GM15510 (cell line): ENCODE results near the gene CCNB2.

Source experiments
- POLR2A ChIP-seq: IDR thresholded peaks from 3 replicates; pipeline ENCODE4 v1.6.1; 2011; ENCODE audit warnings: borderline replicate concordance; ENCODE audit not compliant: insufficient read length; ENCODE audit errors: extremely low read depth

The CCNB2 gene

DNA sequence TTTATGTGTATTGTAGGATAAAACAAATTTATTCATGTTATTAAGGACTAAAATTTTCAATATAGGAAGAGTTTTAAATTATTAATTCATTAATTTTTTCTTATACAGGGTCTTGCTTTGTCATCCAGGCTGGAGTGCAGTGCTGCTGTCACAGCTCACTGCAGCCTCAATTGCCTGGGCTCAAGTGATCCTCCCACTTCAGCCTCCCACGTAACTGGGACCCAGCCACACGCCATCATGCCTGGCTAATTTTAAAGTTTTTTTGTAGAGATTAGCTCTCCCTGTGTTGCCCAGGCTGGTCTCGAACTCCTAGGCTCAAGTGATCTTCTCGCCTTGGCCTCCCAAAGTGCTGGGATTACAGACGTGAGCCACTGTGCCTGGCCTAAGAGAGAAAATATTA lies 14.7 kb downstream of the CCNB2 start:
- no peak for TF ChIP-seq POLR2A

DNA sequence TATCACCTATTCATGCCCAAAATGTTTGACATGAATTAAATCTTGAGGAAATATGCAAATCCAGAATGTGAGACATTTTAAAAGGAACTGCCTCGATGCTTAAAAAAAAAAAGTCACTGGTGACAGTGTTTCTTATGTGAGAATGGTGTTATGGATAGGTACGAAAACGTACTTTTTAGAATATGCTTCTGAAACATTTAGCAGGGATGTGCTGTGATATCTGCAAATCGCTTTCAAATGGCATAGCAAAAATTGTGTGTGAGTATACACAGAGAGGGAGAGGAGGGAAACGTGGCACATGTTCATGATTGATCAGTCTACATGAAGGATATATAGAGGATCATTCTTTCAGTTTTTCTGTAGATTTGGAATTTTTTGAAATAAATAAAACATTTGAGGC lies 16.0 kb downstream of the CCNB2 start:
- TF ChIP-seq POLR2A: no peak

DNA sequence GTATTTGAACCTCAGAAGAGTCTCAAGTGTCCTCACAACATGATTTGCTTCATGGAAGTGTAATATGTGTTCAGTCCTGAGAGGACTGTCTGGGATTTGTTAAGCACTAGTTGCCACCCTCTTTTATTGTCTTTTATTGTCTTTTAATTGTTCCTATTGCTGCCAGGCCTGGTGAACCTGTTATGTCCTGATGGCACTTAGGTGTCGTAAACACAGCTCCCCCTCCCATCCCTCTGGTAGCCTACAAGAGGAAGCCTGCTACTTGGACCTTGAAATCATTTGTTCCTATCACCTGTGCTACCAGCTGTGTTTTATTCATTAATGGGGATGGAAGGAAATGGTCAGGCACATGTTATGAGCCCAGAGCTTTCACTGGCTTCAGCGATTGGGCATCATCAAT lies 19.3 kb downstream of the CCNB2 start:
- TF ChIP-seq POLR2A: no peak

DNA sequence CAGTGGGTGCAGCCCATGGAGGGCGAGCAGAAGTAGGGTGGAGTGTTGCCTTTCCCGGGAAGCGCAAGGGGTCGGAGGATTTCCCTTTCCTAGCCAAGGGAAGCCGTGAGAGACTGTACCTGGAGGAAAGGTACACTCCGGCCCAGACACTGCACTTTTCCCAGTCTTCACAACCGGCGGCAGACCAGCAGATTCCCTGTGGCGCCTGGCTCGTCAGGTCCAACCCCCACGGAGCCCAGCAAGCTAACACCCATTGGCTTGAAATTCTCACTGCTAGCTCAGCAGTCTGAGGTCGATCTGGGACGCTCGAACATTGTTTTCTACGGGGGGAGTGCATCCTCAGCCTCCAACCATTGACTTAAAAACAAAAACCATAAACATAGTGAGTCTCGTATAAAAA lies 26.5 kb downstream of the CCNB2 start:
- no peak for TF ChIP-seq POLR2A

DNA sequence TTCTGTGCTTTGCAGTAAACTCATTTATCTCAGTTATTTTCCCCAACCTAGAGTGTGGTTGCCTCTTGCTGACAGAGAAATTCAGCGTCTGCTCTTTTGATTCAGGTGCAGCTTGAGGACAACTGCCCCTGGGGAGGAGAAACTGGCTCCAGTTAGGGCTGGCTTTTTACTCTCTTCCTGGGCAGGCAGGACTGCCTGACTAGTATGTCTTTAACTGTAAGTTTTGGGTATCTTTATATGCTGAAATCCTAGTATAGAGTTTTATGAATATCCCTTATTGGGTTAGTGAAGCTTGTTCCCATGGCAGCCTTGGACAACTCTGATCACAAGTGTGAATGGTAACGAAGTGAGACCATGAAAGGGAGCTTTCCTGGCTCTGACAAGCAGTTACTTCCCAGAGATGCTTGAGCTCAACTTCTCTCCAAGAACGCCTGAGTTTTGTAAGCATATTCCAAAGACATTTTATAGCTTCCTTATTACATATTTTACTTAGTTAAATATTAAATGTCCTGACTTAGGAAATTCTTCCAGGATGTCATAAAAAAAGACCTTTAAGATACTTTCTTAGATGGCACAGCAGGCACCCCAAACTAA lies 27.1 kb downstream of the CCNB2 start:
- TF ChIP-seq POLR2A: no peak

DNA sequence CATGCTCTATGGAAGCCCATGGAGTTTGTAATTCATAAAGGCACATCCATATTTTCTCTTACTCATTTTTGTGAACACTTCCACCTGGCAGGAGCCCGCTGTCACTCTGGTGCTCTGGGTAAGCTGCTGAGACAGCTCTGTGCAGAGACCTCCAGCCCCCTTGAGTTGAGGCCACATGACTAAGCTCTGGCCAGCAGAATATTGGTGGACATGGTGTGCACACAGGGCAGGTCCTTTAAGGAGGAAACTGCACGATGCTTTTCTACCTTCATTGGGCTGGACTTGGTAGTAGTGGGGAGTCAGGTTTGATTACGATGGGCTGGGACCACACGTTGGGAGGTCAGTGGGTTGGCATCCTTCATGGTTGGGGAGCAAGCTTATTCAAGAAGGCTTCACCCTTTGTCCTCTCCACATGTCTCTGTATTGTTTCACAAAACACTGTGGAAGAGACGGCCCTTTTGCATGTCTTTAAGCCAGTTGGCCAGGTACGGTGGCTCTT lies 29.0 kb downstream of the CCNB2 start:
- TF ChIP-seq POLR2A: no peak

DNA sequence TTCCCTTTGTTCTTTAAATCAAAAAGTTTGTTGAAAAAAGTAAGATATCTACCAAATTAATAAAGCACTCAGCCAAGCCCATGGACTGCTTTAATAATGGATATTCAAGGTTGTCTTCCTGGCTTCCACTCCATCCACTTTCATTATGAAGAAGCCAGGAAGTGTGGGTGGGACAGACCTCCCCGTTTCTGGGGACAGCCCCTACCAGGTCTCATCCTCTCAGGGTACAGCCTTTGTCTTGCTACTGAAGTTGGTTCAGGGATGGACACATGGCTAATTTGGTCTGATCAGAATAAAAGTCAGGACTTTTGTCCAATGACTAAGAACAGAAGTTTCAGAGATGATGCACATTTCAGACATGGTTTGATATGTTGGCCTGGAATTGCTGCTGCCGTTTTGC lies 32.6 kb downstream of the CCNB2 start:
- TF ChIP-seq POLR2A: no peak

DNA sequence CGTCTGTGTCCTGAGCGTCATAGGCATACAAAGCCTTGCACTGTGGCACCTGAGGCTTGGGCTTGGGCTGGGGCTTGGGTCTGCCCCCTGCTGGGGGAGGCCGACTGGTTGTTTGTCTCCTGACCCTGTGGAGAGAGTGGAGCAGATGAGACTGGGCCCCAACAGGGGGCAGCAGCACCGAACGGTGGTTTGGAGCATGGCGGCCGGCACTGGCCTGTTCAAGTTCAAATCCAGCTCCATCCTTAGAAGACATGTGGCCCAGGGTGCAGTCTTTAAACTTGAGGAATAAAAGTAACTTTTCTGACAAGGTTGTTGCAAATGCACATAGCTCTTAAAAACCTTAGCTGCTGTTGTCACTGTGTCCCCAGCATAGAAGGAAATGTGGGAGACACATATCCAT lies 33.3 kb downstream of the CCNB2 start:
- TF ChIP-seq POLR2A: no peak

DNA sequence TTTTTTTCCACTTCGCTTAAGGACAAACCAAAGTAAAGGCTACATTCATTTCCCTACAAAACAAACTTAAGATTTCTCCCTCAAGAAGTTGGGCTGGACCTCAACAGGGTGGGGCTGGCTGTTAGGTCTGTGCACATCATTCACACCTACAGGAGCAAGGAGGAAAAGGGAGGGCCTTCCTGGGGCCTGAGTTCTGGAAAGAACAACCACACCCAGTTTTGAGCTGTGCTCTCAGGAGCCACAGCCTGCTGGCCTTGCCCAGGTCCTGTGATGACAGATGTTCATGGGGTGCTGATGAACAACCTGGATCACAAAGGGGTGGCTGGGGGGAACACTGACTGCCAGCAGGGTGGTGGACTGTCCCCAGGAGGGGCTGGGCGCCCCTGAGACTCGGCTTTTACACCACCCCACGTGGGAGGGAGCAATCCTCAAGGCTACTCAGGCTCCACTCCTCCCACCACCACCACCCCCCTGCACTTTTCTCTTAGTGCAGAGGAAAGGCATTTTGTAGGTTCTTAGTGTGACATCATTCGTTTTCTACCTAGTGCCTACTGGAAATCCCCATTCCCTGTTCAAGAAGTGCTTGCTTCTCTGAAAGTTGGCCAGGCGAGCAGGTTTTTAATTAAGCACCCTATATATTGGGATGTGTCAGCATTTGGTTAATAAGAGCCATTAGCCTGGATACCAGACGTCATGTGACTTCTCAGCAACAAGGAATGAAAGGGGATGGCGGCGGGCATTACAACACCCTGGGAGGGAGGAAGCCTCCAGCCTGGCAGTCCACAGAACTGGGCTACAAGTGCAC lies 35.7 kb downstream of the CCNB2 start:
- TF ChIP-seq POLR2A: no peak

DNA sequence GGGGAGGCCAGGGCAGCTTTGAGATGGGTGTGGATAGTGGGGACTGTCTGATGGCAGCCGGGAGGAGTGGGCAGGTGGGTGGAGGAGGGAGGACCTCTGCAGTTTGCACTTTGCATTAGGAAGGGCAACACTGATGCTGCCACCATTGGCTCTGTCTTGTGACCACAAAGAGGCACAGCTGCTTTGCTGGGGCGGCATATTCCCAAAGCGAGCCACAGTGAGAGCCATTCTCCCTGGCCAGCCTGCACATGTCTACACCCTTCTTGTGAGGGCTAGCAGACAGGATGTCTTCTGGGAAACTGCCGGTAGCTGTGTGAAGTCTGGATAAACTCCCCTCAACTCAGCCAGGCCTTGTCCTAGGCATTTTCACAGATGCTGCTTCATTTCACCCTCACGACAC lies 38.3 kb downstream of the CCNB2 start:
- no peak for TF ChIP-seq POLR2A

DNA sequence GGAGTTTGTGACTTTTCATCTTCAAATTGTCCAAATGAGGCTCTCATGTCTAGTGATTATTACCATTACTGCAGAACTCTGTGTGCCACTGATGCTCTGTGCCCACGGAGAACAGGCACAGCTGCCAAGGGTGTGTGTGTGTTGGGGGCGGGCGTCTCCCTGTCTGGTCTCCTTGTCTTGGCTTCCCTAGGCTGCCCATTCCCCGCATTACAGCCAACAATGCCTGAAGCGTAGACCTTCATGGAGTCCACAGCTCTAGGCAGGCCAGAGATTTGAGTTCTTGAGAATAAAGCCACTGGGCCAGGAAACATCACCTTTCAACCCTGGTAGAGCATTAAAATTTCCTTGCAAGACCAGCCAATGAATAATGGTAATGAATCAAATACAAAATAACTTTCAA lies 42.7 kb downstream of the CCNB2 start:
- TF ChIP-seq POLR2A: no peak

DNA sequence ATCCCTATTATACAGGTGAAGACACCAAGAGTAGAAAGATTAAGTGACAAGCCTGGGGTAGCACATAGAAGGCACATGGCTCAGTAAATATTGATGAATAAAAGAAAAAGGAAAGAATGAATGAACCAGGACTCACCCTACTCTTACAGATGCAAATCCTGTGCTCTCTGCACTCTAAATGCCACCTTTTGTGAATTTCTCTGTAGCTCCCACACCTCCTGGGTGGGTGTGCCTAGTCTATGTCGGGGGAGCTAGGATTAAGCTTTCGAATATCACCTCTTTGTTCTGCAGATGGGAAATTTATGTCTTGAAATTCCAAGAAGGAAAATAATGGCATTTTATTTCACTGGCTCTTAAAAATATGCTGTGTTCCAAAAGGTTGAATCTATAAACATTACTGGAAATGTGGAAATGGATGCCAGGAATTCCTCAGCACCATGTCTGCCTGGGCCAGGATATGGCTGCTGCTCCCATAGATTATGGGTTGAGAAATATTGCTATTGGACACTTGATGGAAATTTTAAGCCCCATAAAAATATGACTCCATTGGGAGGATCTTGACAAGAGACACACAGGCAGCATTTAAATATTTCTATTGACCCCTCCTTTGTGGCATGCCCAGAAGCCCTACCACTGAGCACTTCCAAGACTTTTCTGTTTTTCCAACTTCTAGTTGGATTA lies 43.3 kb downstream of the CCNB2 start:
- no peak for TF ChIP-seq POLR2A

DNA sequence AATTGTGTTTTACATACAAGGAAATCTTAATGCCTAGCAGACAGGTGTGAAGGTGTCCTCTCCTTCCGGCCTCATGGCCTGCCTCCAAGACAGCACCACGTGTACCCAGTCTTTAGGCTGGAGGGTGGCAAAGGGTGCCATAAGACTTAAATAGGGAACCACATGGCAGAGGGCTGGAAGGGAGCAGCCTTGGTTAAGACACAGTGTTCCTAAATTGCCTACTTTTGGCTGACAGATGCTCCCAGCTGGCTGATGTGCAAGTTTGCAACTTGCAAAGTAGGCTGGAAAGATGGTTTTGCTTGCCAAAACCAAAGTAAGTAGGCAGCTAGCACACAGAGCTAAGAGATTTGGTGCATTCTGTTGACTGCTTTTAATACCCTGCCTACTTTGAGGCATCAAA lies 45.2 kb downstream of the CCNB2 start:
- no peak for TF ChIP-seq POLR2A

DNA sequence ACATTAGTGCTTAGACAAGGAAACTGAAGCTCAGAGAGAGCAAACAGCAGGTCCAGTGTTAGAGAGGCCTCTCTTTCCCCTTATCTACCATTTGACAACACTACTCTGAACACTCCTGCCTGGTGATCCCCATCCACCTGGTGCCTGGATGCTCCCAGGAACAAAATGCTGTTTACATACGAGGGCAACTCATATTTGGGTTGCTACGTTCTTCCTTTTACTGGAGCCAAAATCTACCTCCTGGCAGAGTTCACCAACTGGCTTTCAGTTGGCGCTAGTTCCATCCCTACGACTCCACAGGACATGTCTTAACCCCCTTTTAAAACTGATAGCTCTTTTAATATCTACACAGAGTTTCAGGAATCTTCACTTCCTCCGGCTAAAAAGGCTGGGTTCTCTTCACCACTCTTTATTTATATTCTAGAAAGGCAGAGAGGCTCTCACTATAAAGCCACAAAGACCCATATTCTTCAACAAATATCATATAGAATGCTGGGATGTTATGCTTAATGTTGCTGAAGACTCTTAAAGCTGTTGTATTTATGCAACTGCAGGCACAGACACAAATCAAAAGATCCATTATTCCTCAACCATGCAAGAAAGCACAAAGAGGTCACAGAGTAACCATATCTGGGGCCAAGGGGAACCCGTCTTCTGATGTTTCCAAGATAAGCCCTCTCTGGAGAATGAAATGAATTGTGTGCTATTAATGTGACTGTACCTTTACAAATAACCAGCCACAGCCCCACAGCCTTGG lies 47.9 kb downstream of the CCNB2 start:
- TF ChIP-seq POLR2A: no peak

DNA sequence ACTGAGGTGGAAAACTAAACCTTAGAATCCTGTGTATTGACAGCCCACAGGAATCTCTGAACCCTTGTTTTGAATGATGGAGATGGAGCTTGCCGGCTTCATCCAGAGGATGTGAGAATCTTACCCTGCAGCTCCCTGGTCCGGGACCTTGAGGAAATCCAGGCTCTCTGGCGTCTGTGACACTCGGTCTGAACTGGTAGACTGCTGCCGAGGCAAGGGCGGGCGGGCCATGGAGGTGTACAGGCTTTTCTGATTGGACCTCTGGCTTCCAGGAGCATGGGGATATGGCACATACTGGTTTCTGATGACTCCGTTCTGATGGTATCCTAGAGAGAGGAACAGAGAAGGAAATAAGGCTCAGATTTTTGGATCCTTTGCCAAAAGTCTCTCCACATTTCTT lies 48.5 kb downstream of the CCNB2 start:
- TF ChIP-seq POLR2A: no peak
